T-cell (primary cell): ENCODE measurements around the gene SPDYE3. TPM values are rescaled to one million over a fixed set of nuclear protein-coding genes. Genes with fewer than 3 reads are reported as not detected.
"Not testable (repeated sequence)": the region's sequence is repeated elsewhere in the genome, so short reads cannot be mapped to it uniquely, and the experiment has no call there.

Experiments used
- ATAC-seq, 4 experiments: fragments of 200-7000 bp in 3 of 4; fragments of 150-1000 bp in 1 of 4; cut with Tn5 transposase; replicated peaks in 1 of 4; 1 replicate in 3 of 4; 2 replicates in 1 of 4; pipeline ENCODE4 v1.10.0; 2021; ENCODE audit warnings: moderate library complexity in 3 of 4, mild to moderate bottlenecking in 2 of 4, moderate number of reproducible peaks in 1 of 4
- CTCF ChIA-PET, 2 donors: fragments of 300-600 bp; sonication (Branson Sonifier 250); formaldehyde crosslinking; loops; one replicate each; lab custom pipeline; 2022; ENCODE audit warnings: antibody characterized with exemption in 2 of 2; lab: Charles Lee
- POLR2A ChIA-PET, 2 donors: fragments of 300-600 bp; sonication (Branson Sonifier 250); formaldehyde crosslinking; loops; one replicate each; lab custom pipeline; 2022; ENCODE audit warnings: antibody characterized with exemption in 2 of 2; lab: Charles Lee
- DNase-seq, 35 experiments: peaks; one replicate each; pipeline versions ENCODE4 v3.0.0 to v3.0.0-alpha.2; 2013 to 2023
- H3K27ac ChIP-seq: one replicate; pipeline ENCODE4 v1.5.1; 2013; ENCODE audit warnings: low read length
- H3K27me3 ChIP-seq, 2 experiments: replicated peaks in 1 of 2; 1 replicate in 1 of 2; 2 replicates in 1 of 2; pipeline versions ENCODE4 v1.6.1 to v1.7.0; 2013; ENCODE audit warnings: low read length in 1 of 2, mixed read lengths in 1 of 2; ENCODE audit not compliant: control insufficient read depth in 2 of 2, insufficient read depth in 2 of 2; ENCODE audit errors: extremely low read depth in 1 of 2
- H3K36me3 ChIP-seq, 2 donors: 1 replicate in 1 of 2; 2 replicates in 1 of 2; pipeline versions ENCODE4 v1.6.1 to v1.7.0; 2013; ENCODE audit warnings: low read length in 1 of 2; ENCODE audit not compliant: control insufficient read depth in 2 of 2, insufficient read depth in 1 of 2; ENCODE audit errors: extremely low read depth in 1 of 2
- H3K4me1 ChIP-seq, 2 experiments: 1 replicate in 1 of 2; 2 replicates in 1 of 2; pipeline versions ENCODE4 v1.6.1 to v1.7.0; 2013; ENCODE audit warnings: low read length in 2 of 2, mixed read lengths in 1 of 2; ENCODE audit not compliant: insufficient read depth in 2 of 2, control insufficient read depth in 1 of 2; ENCODE audit errors: extremely low read depth in 1 of 2
- H3K4me3 ChIP-seq, 2 donors: 1 replicate in 1 of 2; 2 replicates in 1 of 2; pipeline versions ENCODE4 v1.5.1 to v1.7.0; 2013; ENCODE audit warnings: mild to moderate bottlenecking in 2 of 2, low read length in 1 of 2, moderate library complexity in 1 of 2; ENCODE audit not compliant: control insufficient read depth in 1 of 2; ENCODE audit errors: extremely low read depth in 1 of 2
- H3K9me3 ChIP-seq: 2 replicates; pipeline ENCODE4 v1.7.0; 2013
- H3K27ac Mint-ChIP-seq, 2 donors: one replicate each; pipeline ENCODE4 v1.8.0; 2020 to 2021; ENCODE audit warnings: mild to moderate bottlenecking in 2 of 2, mixed read lengths in 2 of 2
- H3K27me3 Mint-ChIP-seq, 2 donors: one replicate each; pipeline ENCODE4 v1.8.0; 2021 to 2022; ENCODE audit warnings: mixed read lengths in 2 of 2
- H3K36me3 Mint-ChIP-seq: one replicate; pipeline ENCODE4 v1.8.0; 2021; ENCODE audit warnings: mixed read lengths
- H3K4me1 Mint-ChIP-seq, 3 donors: one replicate each; pipeline ENCODE4 v1.8.0; 2020 to 2022; ENCODE audit warnings: mixed read lengths in 3 of 3, mild to moderate bottlenecking in 1 of 3
- H3K4me3 Mint-ChIP-seq, 3 donors: one replicate each; pipeline ENCODE4 v1.8.0; 2020 to 2022; ENCODE audit warnings: mild to moderate bottlenecking in 3 of 3, mixed read lengths in 3 of 3, moderate library complexity in 3 of 3
- H3K9me3 Mint-ChIP-seq, 3 donors: one replicate each; pipeline ENCODE4 v1.8.0; 2020 to 2022; ENCODE audit warnings: mixed read lengths in 3 of 3
- WGBS: methylation state at CpG from one replicate; pipeline ENCODE4 v1.1.5; 2013; ENCODE audit warnings: missing lambda C conversion rate; ENCODE audit not compliant: insufficient coverage; 5-methylcytosine and 5-hydroxymethylcytosine counted together
- total RNA-seq, 35 experiments: library from RNA in 6 of 35; stranded (reverse) in 6 of 35; fragments of 120-200 nt in 1 of 35; gene quantifications; one replicate each; pipeline versions ENCODE4 v1.2.1 to v1.2.4 and lab custom pipeline; 2013 to 2026

Gene SPDYE3
- total RNA-seq, 5 donors from 2014 or later (not counting 1 experiment from before 2014, with no cell fraction given): not detected

DNA sequence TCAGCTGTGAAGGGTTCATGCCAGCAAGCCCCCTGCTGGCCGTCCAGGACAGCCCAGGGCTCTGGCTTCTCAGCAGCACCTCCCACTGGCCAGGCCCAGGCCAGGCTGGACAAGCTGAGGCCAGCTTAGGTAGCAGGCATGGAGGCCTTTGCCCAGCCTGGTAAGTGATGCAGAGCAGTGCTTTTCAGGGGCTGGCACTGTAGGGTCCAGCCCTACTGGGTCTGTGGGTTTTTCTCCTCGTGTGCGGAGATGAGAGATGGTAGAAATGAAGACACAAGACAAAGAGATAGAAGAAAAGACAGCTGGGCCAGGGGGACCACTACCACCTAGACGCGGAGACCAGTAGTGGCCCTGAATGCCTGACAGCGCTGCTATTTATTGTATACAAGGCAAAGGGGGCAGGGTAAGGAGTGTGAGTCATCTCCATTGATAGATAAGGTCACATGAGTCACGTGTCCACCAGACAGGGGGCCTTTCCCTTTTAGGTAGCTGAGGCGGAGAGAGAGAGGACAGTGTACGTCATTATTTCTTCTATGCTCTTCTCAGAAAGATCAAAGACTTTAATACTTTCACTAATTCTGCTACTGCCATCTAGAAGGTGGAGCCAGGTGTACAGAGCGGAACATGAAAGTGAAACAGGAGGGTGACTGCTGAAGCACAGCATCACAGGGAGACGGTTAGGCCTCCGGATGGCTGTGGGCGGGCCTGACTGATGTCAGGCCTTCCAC is 37.2 kb downstream of the SPDYE3 start:
- H3K27me3 Mint-ChIP-seq, H3K27me3 ChIP-seq, H3K9me3 Mint-ChIP-seq, POLR2A ChIA-PET, H3K9me3 ChIP-seq: not testable (repeated sequence)
- Mint-ChIP-seq H3K4me1 (peaks cover 17 to 36% (median 27%) of the 10 kb centered on the region in 3 donors), H3K4me3 (peak overlapping the region; percentile 55 to 73 (median 72)), H3K27ac (peak overlapping the region; percentile 91 to 97), H3K36me3 (peaks cover 39% of the 10 kb centered on the region)
- 17% methylated on average over 2 of the region's 13 CpGs for WGBS
- peak; percentile 76 to 80 (median 78) for ATAC-seq
- Histone ChIP-seq H3K27ac (peak overlapping the region; percentile 97), H3K4me1 (peaks cover 2 to 18% of the 10 kb centered on the region in 2 experiments), H3K36me3 (peaks cover 3 to 49% of the 10 kb centered on the region in 2 donors), H3K4me3 (peak overlapping the region; percentile 23)
- peak; percentile 23 to 93 (median 81) for DNase-seq
- CTCF ChIA-PET: interaction anchor here in 1 of 2 donors (0.6 to 0.8 kb wide), 2 partner anchors 212 to 262 kb away, joined by 3 read pairs; no protein-coding TSS in a partner anchor

DNA sequence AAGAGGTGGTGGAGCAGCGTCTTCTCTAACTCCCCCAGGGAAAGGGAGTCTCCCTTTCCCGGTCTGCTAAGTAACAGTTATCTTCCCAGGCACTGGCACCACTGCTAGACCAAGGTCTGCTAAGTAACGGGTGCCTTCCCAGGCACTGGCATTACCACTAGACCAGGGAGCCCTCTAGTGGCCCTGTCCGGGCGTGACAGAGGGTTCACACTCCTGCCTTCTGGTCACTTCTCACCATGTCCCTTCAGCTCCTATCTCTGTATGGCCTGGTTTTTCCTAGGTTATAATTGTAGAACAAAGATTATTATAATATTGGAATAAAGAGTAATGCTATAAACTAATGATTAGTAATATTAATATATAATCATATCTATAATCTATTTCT is 37.8 kb downstream of the SPDYE3 start:
- no CpG with 5 or more reads among the region's 5 CpGs for WGBS
- CTCF ChIA-PET: interaction anchor here in 1 of 2 donors (0.6 to 0.8 kb wide), 2 partner anchors 213 to 263 kb away, joined by 3 read pairs; no protein-coding TSS in a partner anchor
- H3K4me3 ChIP-seq, H3K9me3 Mint-ChIP-seq, H3K27me3 ChIP-seq, H3K9me3 ChIP-seq, H3K27me3 Mint-ChIP-seq, POLR2A ChIA-PET: not testable (repeated sequence)
- DNase-seq (peak; percentile 38 to 77 (median 61)), ATAC-seq (peak; percentile 59 to 73 (median 71))
- Mint-ChIP-seq H3K4me3 (peak overlapping the region; percentile 55 to 73 (median 72)), H3K27ac (peak overlapping the region; percentile 91 to 97), H3K36me3 (peaks cover 40% of the 10 kb centered on the region), H3K4me1 (peaks cover 17 to 38% (median 27%) of the 10 kb centered on the region in 3 donors)
- Histone ChIP-seq H3K27ac (peak overlapping the region; percentile 65), H3K4me1 (peaks cover 2 to 18% of the 10 kb centered on the region in 2 experiments), H3K36me3 (peaks cover 3 to 54% of the 10 kb centered on the region in 2 donors)

DNA sequence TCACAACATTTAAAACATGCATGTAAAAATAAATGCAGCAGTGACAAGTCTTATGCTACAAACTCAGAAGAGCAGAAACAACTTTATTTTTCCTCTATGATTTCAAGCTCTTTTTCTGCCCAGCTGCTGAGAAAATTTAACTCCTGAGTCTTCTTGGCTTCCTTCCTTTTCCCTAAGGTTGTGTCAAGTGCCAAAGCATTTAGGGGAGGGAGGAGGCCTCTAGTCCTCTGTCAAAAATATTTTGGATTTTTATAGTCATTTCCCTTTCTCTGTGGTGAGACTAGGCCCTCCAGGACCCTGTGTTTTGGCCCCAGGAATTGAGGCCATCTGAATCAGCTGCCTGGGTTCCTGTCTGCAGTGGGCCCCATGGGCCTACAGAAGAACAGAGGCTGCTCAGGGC is 39.4 kb downstream of the SPDYE3 start:
- ChIA-PET CTCF (interaction anchor here (0.6 to 1.1 kb wide), 2 partner anchors 15 to 61 kb away, joined by 4 read pairs; no protein-coding TSS in a partner anchor), POLR2A (interaction anchor here (0.6 to 0.8 kb wide), 4 partner anchors 31 to 213 kb away, joined by 3 to 12 read pairs (median 5); no protein-coding TSS in a partner anchor)
- H3K27ac ChIP-seq: no peak overlapping the region
- no peak overlapping the region for H3K4me3 ChIP-seq
- peaks cover 7 to 27% of the 10 kb centered on the region in 2 experiments for H3K4me1 ChIP-seq
- DNase-seq (no peak), ATAC-seq (no peak)
- Mint-ChIP-seq H3K9me3 (no peaks in the 10 kb centered on the region), H3K27me3 (no peaks in the 10 kb centered on the region), H3K27ac (peak overlapping the region in 1 of 2 donors; percentile 31), H3K4me3 (no peak overlapping the region), H3K4me1 (peaks cover 24 to 43% (median 25%) of the 10 kb centered on the region in 3 donors), H3K36me3 (peaks cover 37% of the 10 kb centered on the region)
- H3K36me3 ChIP-seq: peaks cover 3 to 59% of the 10 kb centered on the region in 2 donors
- no peaks in the 10 kb centered on the region for H3K27me3 ChIP-seq
- H3K9me3 ChIP-seq: no peaks in the 10 kb centered on the region

DNA sequence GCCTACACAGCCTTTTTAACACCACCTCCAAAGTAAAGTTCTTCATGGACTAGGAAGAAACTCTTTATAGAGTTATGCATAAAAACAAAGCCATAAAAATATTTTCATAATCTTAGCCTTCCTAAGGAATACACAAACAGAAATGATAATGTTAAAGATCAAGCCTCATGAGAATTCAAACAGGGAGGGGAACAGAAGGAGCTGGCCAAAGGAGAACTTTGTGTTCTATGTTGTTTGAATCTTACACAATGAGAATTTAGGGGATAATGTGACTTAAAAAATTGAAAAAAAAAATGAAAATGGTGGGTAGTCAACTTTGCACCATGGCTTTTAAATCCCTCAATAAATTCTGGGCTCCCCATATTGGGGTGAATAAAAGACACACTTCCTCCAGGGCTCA is 41.3 kb downstream of the SPDYE3 start:
- POLR2A ChIA-PET: interaction anchor here in 1 of 2 donors (0.7 kb wide), 1 partner anchor 154 kb away, joined by 3 read pairs; no protein-coding TSS in a partner anchor
- Mint-ChIP-seq H3K4me1 (peaks cover 27 to 47% (median 29%) of the 10 kb centered on the region in 3 donors), H3K4me3 (no peak overlapping the region), H3K36me3 (peaks cover 37% of the 10 kb centered on the region), H3K27ac (peak overlapping the region; percentile 11 to 27), H3K27me3 (no peaks in the 10 kb centered on the region), H3K9me3 (no peaks in the 10 kb centered on the region)
- Histone ChIP-seq H3K4me3 (no peak overlapping the region), H3K9me3 (no peaks in the 10 kb centered on the region), H3K27ac (no peak overlapping the region), H3K27me3 (no peaks in the 10 kb centered on the region), H3K4me1 (peaks cover 16 to 42% of the 10 kb centered on the region in 2 experiments), H3K36me3 (peaks cover 0 to 56% of the 10 kb centered on the region in 2 donors)
- CTCF ChIA-PET: no interaction called here
- no peak for DNase-seq
- ATAC-seq: no peak

DNA sequence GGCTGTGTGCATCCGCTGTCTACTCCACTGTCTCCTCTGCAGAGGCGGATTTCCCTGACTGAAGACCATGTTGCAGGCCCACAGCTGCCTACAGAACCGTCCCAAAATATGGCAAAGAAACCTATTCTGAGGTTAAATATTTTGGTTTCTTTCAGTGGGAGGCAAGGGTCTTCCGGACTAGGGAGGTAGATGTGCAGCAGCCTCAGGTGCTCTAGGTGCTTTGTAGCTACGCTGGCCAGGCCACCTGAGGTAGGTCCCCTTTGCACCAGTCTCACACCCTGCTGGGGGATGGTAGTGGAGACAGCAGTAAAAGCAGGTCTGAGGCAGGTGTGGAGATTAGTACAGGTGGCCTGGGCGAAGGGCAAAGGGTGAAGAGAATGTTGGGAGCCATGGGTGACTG is 42.3 kb downstream of the SPDYE3 start:
- H3K4me3 ChIP-seq: no peak overlapping the region
- peaks cover 39% of the 10 kb centered on the region for H3K36me3 Mint-ChIP-seq
- ChIA-PET POLR2A (no interaction called here), CTCF (interaction anchor here in 1 of 2 donors (0.6 kb wide), 1 partner anchor 120 kb away, joined by 4 read pairs; no protein-coding TSS in a partner anchor)
- peaks cover 19 to 41% (median 20%) of the 10 kb centered on the region in 3 donors for H3K4me1 Mint-ChIP-seq
- WGBS: 95% methylated on average over 4 of the region's 6 CpGs
- no peak for ATAC-seq
- H3K4me1 ChIP-seq: peaks cover 14 to 42% of the 10 kb centered on the region in 2 experiments
- H3K27ac Mint-ChIP-seq: peak overlapping the region in 1 of 2 donors; percentile 78
- H3K27me3 ChIP-seq: no peaks in the 10 kb centered on the region
- no peaks in the 10 kb centered on the region for H3K9me3 Mint-ChIP-seq
- H3K27me3 Mint-ChIP-seq: no peaks in the 10 kb centered on the region
- H3K27ac ChIP-seq: no peak overlapping the region
- no peak overlapping the region for H3K4me3 Mint-ChIP-seq
- DNase-seq: no peak
- no peaks in the 10 kb centered on the region for H3K9me3 ChIP-seq
- peaks cover 3 to 64% of the 10 kb centered on the region in 2 donors for H3K36me3 ChIP-seq

DNA sequence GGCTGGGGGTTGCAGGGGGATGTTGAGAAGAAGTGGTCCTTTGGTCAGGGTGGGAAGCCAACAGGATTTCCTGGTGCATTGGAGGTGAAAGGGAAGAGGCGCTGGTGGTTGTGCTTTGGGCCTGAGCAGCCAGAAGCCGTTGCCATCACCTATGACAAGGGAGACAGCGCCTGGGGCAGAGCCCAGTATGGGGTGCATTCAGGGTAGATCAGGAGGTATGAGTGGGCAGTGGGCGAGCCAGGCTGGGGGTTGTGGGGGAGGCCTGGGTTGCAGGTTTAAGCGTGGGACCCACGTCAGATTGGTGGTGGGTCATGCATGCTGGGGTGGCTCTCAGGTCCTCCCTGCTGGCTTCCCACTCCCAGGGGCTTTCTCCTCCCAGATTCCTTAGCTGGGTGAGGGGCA is 44.2 kb downstream of the SPDYE3 start:
- Mint-ChIP-seq H3K9me3 (no peaks in the 10 kb centered on the region), H3K4me3 (peak overlapping the region in 2 of 3 donors; percentile 47 to 77), H3K27me3 (no peaks in the 10 kb centered on the region), H3K4me1 (peaks cover 17 to 32% (median 19%) of the 10 kb centered on the region in 3 donors), H3K36me3 (peaks cover 36% of the 10 kb centered on the region), H3K27ac (peak overlapping the region; percentile 76 to 85)
- H3K4me3 ChIP-seq: peak overlapping the region in 1 of 2 donors; percentile 58
- H3K36me3 ChIP-seq: peaks cover 11 to 76% of the 10 kb centered on the region in 2 donors
- WGBS: 51% methylated on average over 4 of the region's 6 CpGs
- no peak for DNase-seq
- H3K27me3 ChIP-seq: no peaks in the 10 kb centered on the region
- H3K27ac ChIP-seq: peak overlapping the region; percentile 59
- peaks cover 14 to 48% of the 10 kb centered on the region in 2 experiments for H3K4me1 ChIP-seq
- ChIA-PET POLR2A (no interaction called here), CTCF (no interaction called here)
- H3K9me3 ChIP-seq: no peaks in the 10 kb centered on the region
- peak in 1 of 4 experiments; percentile 4 for ATAC-seq
